Measurements from ENCODE around the gene METTL26.
A peak's percentile ranks its signal among the peaks of the same experiment; 100 is the strongest.

METTL26 gene

DNA sequence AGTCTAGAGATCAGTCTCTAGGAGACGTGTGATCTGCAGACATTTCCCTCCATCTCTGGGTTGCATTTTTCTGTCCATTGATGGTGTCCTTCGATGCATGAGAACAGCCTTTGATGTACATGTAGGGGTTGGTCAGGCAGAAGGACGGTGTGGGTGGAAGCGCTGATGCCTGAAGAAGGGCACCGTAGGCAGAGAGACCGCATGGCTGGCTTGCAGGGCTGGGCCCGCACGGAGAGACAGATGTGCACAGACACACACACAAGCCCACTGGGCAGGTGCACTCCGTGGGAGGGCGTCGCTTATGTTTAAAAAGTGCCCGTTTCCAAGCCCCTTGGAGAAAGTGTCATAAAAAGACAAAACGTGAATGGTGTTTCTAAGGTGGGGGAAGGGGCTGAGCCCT lies 21.0 kb downstream of the METTL26 start:
- Histone ChIP-seq H3K9me3 (ENCODE audit: insufficient read depth, low read length) (no peaks in the 10 kb centered on the region), H2AFZ (ENCODE audit: low read depth, low read length, severe bottlenecking) (no peak overlapping the region), H3K79me2 (ENCODE audit: insufficient read depth, low read length) (no peaks in the 10 kb centered on the region), H3K27ac (ENCODE audit: low read depth, low read length) (no peak overlapping the region), H4K20me1 (ENCODE audit: low read depth, low read length) (no peaks in the 10 kb centered on the region), H3F3A (ENCODE audit: insufficient read depth) (no peaks in the 10 kb centered on the region), H3K4me3 (ENCODE audit: insufficient read depth, low read length, poor library complexity, severe bottlenecking) (no peak overlapping the region), H3K36me3 (ENCODE audit: low read length) (no peaks in the 10 kb centered on the region), H3K27me3 (ENCODE audit: low read length) (no peaks in the 10 kb centered on the region), H3K9me2 (replicated peaks; ENCODE audit: insufficient read depth, low read length) (no peaks in the 10 kb centered on the region), H3K9ac (ENCODE audit: low read length) (no peak overlapping the region), H3K4me2 (ENCODE audit: low read depth, low read length, poor library complexity, severe bottlenecking) (no peak overlapping the region)
- TF ChIP-seq EZH2phosphoT487 (conservative IDR thresholded peaks at IDR 0.05; ENCODE audit: low read length), result no peak
- TF ChIP-seq, protein P1, sequence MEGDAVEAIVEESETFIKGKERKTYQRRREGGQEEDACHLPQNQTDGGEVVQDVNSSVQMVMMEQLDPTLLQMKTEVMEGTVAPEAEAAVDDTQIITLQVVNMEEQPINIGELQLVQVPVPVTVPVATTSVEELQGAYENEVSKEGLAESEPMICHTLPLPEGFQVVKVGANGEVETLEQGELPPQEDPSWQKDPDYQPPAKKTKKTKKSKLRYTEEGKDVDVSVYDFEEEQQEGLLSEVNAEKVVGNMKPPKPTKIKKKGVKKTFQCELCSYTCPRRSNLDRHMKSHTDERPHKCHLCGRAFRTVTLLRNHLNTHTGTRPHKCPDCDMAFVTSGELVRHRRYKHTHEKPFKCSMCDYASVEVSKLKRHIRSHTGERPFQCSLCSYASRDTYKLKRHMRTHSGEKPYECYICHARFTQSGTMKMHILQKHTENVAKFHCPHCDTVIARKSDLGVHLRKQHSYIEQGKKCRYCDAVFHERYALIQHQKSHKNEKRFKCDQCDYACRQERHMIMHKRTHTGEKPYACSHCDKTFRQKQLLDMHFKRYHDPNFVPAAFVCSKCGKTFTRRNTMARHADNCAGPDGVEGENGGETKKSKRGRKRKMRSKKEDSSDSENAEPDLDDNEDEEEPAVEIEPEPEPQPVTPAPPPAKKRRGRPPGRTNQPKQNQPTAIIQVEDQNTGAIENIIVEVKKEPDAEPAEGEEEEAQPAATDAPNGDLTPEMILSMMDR (IDR thresholded peaks at IDR 0.05; ENCODE audit: insufficient read depth, low read length, poor library complexity, severe bottlenecking), result no peak

DNA sequence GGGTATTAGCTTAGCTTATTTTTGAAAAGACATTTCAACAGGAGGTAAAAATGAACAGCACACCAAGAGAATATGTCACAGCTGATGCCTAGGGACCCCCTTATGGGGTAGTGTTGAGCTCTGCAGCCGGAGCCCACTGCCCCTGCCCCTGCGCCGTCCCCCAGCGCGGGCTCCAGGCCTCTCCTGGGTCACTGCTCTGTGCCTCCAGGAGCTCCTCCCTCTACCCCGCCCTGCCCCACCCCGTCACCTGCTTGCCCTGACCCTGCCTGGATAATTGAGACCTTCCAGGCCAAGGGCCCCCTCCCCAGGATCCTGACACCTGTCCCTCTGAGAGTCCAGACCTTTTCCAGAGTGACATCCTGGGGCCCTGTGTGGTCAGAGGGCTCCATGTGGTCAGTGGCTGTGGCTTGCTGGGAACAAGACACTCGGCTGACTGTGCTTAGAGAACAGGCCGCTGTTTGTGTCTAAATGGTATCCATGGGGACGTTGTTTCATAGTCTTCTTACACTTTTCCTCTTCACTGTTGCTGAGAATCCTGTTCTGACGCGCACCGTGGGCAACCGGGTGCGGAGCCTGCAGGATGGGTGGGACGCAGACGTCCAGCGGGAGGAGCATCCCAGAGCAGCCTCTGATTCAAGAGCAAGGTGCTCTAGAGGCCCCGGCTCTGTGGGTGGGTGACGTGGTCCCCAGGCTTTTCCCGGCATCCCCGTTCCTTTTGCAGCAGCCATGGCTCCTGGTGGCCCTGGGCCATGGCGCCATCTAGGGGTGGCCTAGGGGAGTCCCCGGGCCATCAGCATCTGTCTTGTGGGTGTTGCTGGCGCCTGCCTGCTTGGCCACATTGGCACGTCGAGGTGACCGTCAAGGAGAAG lies 25.4 kb downstream of the METTL26 start:
- H3K27ac ChIP-seq (ENCODE audit: low read depth, low read length), result no peak overlapping the region
- H4K20me1 ChIP-seq (ENCODE audit: low read depth, low read length), result no peaks in the 10 kb centered on the region
- no peaks in the 10 kb centered on the region for H3F3A ChIP-seq (ENCODE audit: insufficient read depth)
- H3K9me2 ChIP-seq (replicated peaks; ENCODE audit: insufficient read depth, low read length), result no peaks in the 10 kb centered on the region
- H3K4me2 ChIP-seq (ENCODE audit: low read depth, low read length, poor library complexity, severe bottlenecking), result no peak overlapping the region
- no peaks in the 10 kb centered on the region for H3K27me3 ChIP-seq (ENCODE audit: low read length)
- H3K9ac ChIP-seq (ENCODE audit: low read length), result no peak overlapping the region
- H3K79me2 ChIP-seq (ENCODE audit: insufficient read depth, low read length), result no peaks in the 10 kb centered on the region
- H3K9me3 ChIP-seq (ENCODE audit: insufficient read depth, low read length), result no peaks in the 10 kb centered on the region
- TF ChIP-seq, protein P1 (IDR thresholded peaks at IDR 0.05; ENCODE audit: insufficient read depth, low read length, poor library complexity, severe bottlenecking), result peak; percentile 35
- TF ChIP-seq EZH2phosphoT487 (conservative IDR thresholded peaks at IDR 0.05; ENCODE audit: low read length), result no peak
- H2AFZ ChIP-seq (ENCODE audit: low read depth, low read length, severe bottlenecking), result no peak overlapping the region
- H3K36me3 ChIP-seq (ENCODE audit: low read length), result no peaks in the 10 kb centered on the region
- no peak overlapping the region for H3K4me3 ChIP-seq (ENCODE audit: insufficient read depth, low read length, poor library complexity, severe bottlenecking)

- Histone ChIP-seq H3K79me2 (ENCODE audit: insufficient read depth, low read length) (no peaks in the 10 kb centered on the region), H3K9me3 (ENCODE audit: insufficient read depth, low read length) (no peaks in the 10 kb centered on the region), H3K27me3 (ENCODE audit: low read length) (no peaks in the 10 kb centered on the region), H3K4me2 (ENCODE audit: low read depth, low read length, poor library complexity, severe bottlenecking) (no peak overlapping the region), H3K36me3 (ENCODE audit: low read length) (no peaks in the 10 kb centered on the region), H2AFZ (ENCODE audit: low read depth, low read length, severe bottlenecking) (no peak overlapping the region), H3K4me3 (ENCODE audit: insufficient read depth, low read length, poor library complexity, severe bottlenecking) (no peak overlapping the region), H3K9ac (ENCODE audit: low read length) (no peak overlapping the region), H3K27ac (ENCODE audit: low read depth, low read length) (no peak overlapping the region), H3F3A (ENCODE audit: insufficient read depth) (no peaks in the 10 kb centered on the region), H4K20me1 (ENCODE audit: low read depth, low read length) (no peaks in the 10 kb centered on the region), H3K9me2 (replicated peaks; ENCODE audit: insufficient read depth, low read length) (no peaks in the 10 kb centered on the region)
- no peak for TF ChIP-seq EZH2phosphoT487 (conservative IDR thresholded peaks at IDR 0.05; ENCODE audit: low read length)
- TF ChIP-seq, protein P1 (IDR thresholded peaks at IDR 0.05; ENCODE audit: insufficient read depth, low read length, poor library complexity, severe bottlenecking), result no peak
Measured at GRCh38 chr16:609984-610383, 26.1 kb downstream of the METTL26 start.
